AG04449 (cell line): ENCODE data around the gene SHISA6.

Experiments
- CTCF ChIA-PET: fragments of 350-600 bp; formaldehyde crosslinking; extraction: SDS; loops from one replicate; lab custom pipeline; 2021; ENCODE audit warnings: antibody characterized with exemption; lab: Yijun Ruan, JAX
- POLR2A ChIA-PET: fragments of 400-600, 350-600 bp; formaldehyde crosslinking; extraction: SDS; loops from one replicate; lab custom pipeline; 2020; ENCODE audit warnings: antibody characterized with exemption, inconsistent platforms; lab: Yijun Ruan, JAX
- DNase-seq: peaks from one replicate; pipeline ENCODE4 v3.0.0-alpha.2; 2010; ENCODE audit warnings: low read depth, low spot score
- H3K4me3 ChIP-seq: 2 replicates; pipeline ENCODE4 v1.5.1; 2011; ENCODE audit warnings: low read depth, mild to moderate bottlenecking, control low read depth, low read length
- TF ChIP-seq, protein P1 (sequence below): IDR thresholded peaks from one replicate; pipeline ENCODE4 v1.5.1; 2011; ENCODE audit warnings: mild to moderate bottlenecking, moderate library complexity, low read length, control low read depth, inconsistent platforms; ENCODE audit not compliant: insufficient read depth; ENCODE audit errors: missing control alignments

Gene SHISA6

DNA sequence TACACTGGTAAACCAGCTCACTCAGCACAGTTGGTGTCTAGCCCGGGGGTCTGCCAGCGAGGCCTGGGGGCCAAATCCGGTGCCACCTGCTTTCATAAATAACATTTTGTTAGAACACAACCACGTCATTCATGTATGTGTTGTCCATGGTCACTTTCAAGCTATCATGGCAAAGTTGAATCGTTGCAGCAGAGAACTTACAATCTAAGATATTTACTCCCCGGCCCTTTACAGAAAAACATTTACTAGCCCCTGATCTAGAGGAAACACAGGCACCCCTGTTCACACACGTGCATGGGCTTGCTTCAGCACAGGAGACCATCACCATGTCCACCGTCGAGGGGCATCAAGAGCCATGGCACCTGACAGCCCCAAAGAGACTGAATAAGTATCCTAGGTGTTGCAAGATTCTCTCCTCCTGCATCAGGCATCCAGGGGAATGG, 245.9 kb downstream of the SHISA6 start:
- TF ChIP-seq, protein P1, sequence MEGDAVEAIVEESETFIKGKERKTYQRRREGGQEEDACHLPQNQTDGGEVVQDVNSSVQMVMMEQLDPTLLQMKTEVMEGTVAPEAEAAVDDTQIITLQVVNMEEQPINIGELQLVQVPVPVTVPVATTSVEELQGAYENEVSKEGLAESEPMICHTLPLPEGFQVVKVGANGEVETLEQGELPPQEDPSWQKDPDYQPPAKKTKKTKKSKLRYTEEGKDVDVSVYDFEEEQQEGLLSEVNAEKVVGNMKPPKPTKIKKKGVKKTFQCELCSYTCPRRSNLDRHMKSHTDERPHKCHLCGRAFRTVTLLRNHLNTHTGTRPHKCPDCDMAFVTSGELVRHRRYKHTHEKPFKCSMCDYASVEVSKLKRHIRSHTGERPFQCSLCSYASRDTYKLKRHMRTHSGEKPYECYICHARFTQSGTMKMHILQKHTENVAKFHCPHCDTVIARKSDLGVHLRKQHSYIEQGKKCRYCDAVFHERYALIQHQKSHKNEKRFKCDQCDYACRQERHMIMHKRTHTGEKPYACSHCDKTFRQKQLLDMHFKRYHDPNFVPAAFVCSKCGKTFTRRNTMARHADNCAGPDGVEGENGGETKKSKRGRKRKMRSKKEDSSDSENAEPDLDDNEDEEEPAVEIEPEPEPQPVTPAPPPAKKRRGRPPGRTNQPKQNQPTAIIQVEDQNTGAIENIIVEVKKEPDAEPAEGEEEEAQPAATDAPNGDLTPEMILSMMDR, result no peak
- no peak overlapping the region for H3K4me3 ChIP-seq
- ChIA-PET POLR2A (no interaction called here), CTCF (no interaction called here)
- no peak for DNase-seq

DNA sequence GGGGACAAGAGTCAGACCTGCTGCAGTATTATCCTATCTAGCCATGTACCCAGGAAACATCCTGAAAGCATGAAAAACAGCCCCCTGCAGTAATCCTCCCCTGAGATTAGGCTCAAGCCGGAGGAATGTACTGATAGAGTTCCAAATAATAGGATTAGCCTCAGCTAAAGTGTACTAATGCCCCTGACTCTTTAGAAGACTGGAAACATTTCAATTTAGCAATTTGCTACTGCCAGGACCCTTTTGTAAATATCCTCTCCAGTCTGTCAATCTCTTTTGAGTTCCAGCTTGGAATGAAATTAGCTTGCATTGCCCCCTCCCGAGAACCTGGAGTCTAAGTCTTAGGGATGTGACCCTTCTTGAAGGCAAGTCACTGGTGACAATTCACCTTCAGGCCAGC, 246.5 kb downstream of the SHISA6 start:
- POLR2A ChIA-PET, result no interaction called here
- TF ChIP-seq, protein P1, result no peak
- H3K4me3 ChIP-seq, result no peak overlapping the region
- DNase-seq, result no peak
- CTCF ChIA-PET, result no interaction called here

DNA sequence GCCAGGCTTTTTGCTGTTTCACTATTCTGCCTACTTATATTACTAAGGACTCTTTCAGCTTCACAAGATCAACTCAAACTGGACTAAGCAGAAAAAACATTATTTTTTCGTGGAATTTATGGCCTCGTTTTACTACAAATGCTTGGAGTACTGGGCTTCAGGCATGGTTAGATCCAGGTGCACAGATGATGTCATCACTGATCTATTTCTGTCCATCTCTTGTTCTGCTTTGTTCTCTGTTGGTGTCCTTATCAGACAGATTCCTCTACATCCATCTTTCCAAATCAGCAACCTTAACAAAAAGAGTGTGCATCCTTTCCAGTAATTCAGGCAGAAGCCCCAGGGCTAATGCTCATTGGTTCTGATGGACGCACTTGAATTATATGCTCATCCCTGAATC, 247.4 kb downstream of the SHISA6 start:
- POLR2A ChIA-PET, result no interaction called here

DNA sequence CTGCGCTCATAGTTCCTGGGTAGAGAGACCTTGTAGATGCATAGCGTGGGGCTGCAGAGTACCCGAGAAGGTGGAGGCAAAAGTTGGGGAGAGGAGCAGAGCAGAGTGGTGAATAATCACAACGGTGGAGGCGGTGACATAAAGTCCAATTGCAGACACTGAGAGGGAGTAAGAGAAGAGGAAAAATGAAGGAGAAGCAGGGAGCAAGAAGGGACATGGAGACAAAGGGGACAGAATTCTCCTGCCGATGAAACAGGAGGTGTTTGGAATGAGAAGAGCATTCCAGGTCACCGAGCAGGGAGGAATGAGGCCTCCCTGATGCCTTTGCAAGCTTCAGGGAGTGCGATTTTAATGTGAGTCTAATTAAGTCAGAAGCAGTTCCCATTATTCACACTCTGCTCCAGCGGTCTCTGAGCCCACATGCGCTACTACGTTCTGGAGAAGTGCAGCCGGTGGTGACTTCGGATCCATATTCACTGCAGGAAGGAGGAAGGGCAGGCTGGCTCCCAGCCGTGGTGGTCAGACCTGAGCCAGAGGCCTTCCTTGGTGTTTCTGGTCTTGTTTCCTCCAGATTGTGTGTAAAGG, 249.2 kb downstream of the SHISA6 start:
- POLR2A ChIA-PET, result no interaction called here

More for the DNA sequence above, 247.4 kb downstream of the SHISA6 start:
- TF ChIP-seq, protein P1, result no peak
- no peak for DNase-seq
- no peak overlapping the region for H3K4me3 ChIP-seq
- CTCF ChIA-PET, result no interaction called here

GRCh38 chr17:11492511-11492910, 251.5 kb downstream of the SHISA6 start:
- ChIA-PET POLR2A (no interaction called here), CTCF (no interaction called here)
- DNase-seq, result no peak
- TF ChIP-seq, protein P1, result no peak
- H3K4me3 ChIP-seq, result no peak overlapping the region

More for the DNA sequence above, 249.2 kb downstream of the SHISA6 start:
- no peak for DNase-seq
- CTCF ChIA-PET, result no interaction called here
- TF ChIP-seq, protein P1, result no peak
- H3K4me3 ChIP-seq, result no peak overlapping the region

DNA sequence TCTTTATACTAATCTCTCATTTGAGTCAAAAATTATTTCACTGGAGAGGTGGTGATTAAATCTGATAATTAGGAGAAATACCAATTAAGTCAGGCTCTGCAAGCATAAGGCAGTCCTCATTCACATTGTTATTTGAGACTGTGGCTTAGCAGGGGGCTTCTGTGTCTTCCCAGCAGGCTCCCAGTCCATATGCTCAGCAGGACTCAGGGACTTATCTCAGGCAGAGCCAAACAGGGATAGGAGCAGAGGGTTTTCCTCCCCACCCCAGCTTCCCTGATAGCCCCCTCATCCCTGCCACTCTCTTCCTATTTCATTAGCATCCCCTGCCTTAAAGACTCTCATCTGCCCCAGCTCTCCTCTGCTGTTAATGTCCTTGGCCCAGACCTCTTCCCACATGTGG, 252.9 kb downstream of the SHISA6 start:
- DNase-seq, result no peak
- TF ChIP-seq, protein P1, result no peak
- ChIA-PET POLR2A (no interaction called here), CTCF (no interaction called here)
- H3K4me3 ChIP-seq, result no peak overlapping the region
